DMS53 treated with DMSO at 0.1 percent for 48 hours (cell line): ENCODE results near the gene SLC25A6.
"Not testable (repeated sequence)": the region's sequence is repeated elsewhere in the genome, so short reads cannot be mapped to it uniquely, and the experiment has no call there.

Source experiments
- DNase-seq: peaks from one replicate; lab custom pipeline; 2025; ENCODE audit not compliant: unreplicated experiment; lab: John Stamatoyannopoulos, UW

SLC25A6 gene

GRCh38 chrX:1416327-1416784, 24.4 kb upstream of the SLC25A6 start:
- no peak for DNase-seq

DNA sequence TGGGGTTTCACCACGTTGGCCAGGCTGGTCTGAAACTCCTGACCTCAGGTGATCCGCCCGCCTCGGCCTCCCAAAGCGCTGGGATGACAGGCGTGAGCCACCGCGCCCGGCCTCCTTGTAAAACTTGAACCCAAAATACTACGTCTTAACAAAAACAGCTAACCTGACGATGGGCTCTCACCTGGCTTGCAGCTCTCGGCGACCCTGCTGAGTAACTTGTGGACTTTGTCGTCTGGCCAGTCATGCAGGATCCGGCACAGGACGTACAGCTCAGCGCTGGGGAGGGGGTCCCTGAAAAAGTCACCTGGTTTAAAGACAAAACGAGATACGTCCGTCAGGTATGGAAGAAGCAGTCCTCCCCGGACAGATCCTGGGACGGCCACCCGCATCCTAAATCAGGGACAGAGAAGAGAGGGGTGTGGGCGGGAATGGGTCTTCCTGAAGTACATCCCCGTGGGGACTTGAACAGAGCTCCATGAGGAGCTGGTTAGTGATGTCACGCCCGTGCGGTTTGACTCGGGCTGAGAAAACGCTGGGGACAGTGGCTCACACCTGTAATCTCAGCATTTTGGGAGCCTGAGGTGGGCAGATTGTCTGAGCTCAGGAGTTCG, 20.7 kb upstream of the SLC25A6 start:
- DNase-seq: no peak

DNA sequence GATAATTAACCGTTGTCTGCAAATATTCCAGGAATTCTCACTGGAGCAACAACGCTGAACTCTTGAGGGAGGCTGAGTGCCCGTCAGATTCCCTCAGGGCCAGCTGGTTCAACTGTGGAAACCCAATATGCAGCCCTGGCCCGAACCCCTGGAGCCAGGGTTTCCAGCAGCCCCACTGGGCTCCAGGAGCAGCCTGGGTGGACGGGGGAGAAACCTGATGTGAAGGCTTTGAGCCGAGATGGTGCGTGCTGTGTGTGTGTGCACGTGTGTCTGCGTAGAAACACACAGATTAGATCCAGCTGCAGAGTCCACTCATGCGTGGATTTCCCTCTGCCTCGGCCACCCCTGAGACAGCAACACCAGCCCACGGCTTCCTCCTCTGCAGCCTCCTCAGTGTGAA, 19.4 kb upstream of the SLC25A6 start:
- DNase-seq: no peak

DNA sequence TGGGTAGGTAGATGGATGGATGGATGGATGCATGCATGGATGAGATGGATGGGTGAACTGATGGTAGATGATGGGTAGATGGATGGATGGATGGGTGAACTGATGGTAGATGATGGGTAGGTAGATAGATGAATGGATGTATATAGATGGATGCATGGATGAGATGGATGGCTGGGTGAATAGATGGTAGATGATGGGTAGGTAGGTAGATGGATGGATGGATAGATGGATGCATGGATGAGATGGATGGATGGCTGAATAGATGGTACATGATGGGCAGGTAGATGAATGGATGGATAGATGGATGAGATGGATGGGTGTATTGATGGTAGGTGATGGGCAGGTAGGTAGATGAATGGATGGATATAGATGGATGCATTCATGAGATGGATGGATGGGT, 15.1 kb upstream of the SLC25A6 start:
- no peak for DNase-seq

DNA sequence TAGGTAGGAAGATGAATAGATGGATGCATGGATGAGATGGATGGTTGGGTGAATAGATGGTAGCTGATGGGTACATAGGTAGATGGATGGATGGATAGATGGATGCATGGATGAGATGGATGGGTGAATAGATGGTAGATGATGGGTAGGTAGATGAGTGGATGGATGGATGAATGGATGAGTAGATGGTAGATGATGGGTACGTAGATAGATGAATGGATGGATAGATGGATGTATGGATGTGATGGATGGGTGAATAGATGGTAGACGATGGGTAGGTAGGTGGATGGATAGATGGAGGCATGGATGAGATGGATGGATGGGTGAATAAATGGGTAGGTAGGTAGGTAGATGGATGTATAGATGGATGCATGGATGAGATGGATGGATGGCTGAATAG, 13.9 kb upstream of the SLC25A6 start:
- DNase-seq: not testable (repeated sequence)

DNA sequence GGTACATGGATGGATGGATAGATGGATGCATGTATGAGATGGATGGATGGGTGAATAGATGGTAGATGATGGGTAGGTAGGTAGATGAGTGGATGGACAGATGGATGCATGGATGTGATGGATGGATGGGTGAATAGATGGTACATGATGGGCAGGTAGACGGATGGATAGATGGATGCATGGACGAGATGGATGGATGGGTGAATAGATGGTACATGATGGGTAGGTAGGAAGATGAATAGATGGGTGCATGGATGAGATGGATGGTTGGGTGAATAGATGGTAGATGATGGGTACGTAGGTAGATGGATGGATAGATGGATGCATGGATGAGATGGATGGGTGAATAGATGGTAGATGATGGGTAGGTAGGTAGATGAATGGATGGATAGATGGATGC, 12.0 kb upstream of the SLC25A6 start:
- DNase-seq: not testable (repeated sequence)

GRCh38 chrX:1403228-1403627, 11.3 kb upstream of the SLC25A6 start:
- no peak for DNase-seq

DNA sequence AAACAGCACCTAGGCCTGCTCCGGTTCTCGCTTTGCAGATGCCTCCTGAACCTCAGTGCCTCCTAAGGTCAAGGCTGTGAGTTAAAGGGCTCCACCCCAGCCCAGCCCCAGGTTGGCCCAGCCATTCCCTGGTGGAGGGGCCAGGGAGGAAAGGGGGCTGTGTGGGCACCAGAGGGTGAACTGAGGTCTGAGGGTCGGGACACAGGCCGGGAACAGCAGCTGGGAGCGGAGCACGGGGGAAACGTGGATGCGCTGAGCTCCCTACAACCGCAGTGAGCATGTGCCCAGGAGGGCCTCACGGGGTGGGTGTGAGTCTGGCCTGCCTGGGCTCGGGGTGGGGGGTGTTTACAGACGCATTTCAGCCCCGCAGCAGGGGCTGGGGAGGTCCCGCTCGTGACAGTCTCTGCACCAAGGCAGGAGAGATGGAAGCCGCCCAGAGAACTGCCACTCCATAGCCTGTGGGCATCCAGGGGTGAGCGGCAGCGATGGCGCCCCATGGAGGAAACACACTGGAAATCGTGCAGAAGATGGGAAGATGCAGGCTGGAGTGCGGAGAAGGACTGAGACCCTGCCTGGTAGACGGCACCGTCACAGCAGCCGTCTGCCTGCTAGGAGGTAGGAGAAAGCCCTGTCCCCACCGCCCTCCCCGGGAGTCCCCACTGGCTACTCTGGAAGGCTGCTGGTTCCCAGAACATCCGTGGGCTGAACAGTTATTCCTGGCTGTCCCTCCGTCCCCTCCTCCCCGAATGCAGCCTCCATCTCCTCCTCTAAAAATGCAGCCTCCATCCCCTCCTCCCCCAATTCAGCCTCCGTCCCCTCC, 9.9 kb upstream of the SLC25A6 start:
- DNase-seq: no peak

- DNase-seq: no peak
Measured at GRCh38 chrX:1400742-1401471, 9.0 kb upstream of the SLC25A6 start.

- no peak for DNase-seq
Measured at GRCh38 chrX:1400049-1400448, 8.1 kb upstream of the SLC25A6 start.

GRCh38 chrX:1398431-1399340, 6.8 kb upstream of the SLC25A6 start:
- DNase-seq: no peak

DNA sequence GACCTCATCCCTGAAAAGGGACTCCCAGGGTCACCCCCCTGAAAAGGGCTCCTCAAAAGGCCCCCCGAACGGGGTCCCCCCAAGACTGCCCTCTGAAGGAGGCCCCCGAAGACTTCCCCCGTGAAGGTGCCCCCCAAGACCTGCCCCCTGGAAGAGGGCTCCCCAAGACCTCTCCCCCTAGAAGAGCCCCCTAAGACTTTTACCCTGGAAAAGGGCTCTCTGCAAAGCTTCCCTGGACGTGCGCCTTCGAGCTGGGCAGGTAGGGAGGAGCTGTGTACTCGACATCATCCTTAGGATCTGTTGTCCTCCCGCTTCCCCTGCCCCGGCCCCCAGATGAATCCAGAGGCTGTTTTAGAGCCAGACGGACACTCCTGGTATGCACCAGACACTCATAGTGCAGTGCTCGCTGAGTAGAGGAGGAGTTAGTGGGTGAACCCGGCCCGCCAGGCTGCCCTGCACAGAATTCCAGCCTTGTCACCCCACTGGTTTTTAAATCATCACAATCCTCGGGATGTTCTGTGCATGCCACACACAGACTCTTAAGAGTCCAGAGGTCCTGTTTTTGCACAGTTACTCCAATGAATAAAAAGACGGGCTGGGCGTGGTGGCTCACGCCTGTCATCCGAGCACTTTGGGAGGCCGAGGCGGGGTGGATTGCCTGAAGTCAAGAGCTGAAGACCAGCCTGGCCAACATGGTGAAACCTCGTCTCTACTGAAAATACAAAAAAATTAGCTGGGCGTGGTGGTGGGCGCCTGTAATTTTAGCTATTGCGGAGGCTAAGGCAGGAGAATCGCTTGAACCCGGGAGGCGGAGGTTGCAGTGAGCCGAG, 5.7 kb upstream of the SLC25A6 start:
- DNase-seq: no peak

DNA sequence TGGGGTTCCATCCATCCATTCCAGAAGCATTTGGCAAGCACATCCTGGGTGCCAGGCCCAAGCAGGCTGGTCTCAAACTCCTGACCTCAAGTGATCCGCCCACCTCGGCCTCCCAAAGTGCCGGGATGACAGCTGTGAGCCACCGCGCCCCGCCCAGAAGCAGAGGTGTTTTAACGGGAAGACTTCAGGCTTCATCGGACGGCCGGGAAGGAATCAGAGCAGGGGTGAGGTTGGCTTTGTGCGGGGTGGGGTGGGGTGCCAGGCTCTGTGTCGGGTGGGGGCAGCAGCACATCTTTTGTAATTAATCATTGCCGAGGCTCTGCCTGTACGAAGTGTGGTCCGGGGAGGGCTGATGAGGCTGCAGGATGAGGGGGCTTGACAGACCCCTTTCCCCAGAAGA, 5.1 kb upstream of the SLC25A6 start:
- no peak for DNase-seq

DNA sequence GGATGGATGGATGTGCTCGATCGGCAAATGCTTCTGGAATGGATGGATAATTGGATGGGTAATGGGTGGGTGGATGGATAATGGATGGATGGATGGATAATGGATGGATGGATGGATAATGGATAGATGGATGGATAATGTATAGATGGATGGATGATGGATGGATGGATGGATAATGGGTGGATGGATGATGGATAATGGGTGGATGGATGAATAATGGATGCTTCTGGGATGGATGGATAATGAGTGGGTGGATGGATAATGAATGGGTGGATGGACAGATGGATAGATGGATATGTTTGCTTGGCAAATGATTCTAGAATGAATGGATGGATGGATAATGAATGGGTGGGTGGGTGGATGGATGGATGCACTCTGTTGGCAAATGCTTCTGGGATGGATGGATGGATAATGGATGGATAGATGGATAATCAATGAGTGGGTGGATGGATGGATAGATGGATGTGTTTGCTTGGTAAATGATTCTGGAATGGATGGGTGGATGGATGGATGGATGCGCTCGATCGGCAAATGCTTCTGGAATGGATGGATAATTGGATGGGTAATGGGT, 3.8 kb upstream of the SLC25A6 start:
- no peak for DNase-seq

DNA sequence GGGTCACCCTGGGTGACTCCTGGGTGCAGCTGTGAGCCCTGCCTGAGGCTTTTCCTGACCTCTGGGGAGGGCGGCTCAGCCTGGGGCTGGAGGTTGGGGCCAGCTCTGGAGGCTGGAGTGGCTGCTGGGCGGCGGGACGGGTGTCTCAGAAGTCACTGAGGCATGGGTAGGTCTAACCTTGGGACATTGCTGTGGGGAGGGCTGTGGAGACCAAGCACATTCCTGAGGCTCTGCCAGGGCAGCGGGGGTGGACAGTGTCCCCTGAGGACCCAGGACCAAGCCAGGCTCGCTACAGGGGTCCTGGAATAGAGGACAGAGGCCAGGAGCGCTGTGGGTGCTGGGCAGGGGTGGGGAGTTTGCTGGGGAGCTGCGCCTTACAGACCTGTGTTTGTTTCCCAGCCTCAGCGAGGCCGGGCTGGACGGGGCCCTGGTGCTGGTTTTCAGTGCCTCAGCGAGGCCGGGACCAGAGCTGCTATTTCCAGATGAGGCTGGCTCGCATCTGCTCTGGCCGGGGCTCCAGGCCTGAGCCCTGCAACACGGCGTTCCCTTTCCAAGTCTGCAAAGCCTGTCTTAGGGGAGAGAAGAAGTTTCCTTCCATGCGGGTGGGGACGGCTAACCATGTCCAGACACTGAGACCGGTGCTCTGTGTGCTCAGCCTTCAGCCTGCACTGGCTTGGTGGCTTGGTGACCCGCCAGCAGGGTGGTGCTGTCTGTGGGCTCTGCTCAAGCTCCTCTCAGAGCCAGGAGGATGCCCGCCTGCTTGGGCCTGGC, 3.0 kb upstream of the SLC25A6 start:
- no peak for DNase-seq

DNA sequence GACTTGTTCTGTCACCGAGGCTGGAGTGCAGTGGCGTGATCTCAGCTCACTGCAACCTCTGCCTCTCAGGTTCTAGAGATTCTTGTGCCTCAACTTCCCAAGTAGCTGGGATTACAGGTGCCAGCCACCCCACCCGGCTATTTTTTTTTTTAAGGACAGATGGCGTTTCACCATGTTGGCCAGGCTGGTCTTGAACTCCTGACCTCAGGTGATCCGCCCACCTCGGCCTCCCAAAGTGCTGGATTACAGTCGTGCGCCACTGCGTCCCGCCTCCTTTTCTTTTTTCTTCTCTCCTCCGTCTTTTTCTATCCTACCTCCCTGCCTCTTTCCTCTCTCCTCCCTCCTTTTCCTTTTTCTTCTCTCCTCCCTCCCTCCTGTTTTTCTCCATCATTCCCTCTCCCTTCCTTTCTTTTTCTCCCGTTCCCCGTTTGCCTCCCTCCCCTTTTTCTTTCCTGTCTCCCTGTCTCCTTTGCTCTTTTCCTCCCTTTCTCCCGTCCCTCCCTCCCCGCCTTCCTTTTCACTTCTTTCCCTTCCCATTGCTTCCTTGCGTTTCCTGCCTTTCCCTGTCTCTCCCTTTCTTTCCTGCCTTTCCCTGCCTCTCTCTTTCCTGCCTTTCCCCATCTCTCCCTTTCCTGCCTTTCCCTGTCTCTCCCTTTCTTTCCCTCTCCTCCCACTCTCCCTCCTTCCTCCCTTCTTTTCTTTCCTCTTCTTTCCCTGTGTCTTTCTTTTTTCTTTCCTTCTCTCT, 2.1 kb upstream of the SLC25A6 start:
- no peak for DNase-seq

GRCh38 chrX:1392376-1393068, 609 bp upstream of the SLC25A6 start:
- no peak for DNase-seq

DNA sequence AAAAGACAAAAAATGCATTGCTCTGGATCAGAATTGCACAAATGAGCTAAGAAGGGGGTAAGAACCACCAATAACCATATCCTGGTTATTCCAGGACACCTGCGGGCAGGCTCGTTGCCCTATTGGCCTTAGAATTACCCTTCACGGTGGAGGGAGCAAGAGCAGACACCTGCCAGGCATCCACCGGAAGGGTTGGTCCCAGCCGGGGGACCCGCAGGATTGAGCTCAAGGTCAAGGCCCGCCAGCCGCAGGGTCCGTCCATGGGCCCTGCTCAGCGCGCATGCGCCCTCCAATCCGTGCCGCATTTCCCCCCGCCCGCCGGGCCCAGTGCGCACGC, 575 bp downstream of the SLC25A6 start:
- no peak for DNase-seq
